ENCODE measurements around the gene PLD1.
"Not testable (repeated sequence)": the region's sequence is repeated elsewhere in the genome, so short reads cannot be mapped to it uniquely, and the experiment has no call there.

The PLD1 gene

DNA sequence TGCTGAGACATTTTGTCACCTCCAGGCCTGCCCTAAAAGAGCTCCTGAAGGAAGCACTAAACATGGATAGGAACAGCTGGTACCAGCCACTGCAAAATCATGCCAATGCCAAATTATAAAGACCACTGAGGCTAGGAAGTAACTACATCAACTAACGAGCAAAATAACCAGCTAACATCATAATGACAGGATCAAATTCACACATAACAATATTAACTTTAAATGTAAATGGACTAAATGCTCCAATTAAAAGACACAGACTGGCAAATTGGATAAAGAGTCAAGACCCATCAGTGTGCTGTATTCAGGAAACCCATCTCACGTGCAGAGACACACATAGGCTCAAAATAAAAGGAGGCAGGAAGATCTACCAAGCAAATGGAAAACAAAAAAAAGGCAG lies 183.5 kb downstream of the PLD1 start:
- DNase-seq (ENCODE audit: low read depth in 1 of 2, low spot score in 1 of 2): not testable (repeated sequence)

GRCh38 chr3:171622126-171622525 lies 188.2 kb downstream of the PLD1 start:
- no peak for DNase-seq (ENCODE audit: low read depth in 1 of 2, low spot score in 1 of 2)

- DNase-seq (ENCODE audit: low read depth in 1 of 2, low spot score in 1 of 2): no peak
Observed at GRCh38 chr3:171620825-171621434, 189.4 kb downstream of the PLD1 start.

DNA sequence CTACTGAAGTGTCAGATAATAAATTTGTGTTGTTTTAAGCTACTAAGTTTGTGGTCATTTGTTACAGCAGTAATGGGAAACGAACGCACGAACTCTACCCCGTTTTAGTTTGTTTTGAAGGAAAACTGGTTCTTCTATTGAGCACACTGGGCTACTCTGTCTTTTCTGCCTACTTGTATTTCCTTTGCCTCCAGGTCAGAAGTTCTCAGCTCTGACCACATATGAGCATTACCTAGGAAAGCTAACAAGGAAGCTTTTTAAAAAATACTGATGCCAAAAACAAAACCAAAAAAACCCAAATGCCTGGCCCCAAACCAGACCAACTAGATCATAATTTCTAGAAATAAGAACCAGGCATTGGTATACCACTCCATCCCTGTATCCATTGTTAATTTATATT lies 193.5 kb downstream of the PLD1 start:
- DNase-seq (ENCODE audit: low read depth in 1 of 2, low spot score in 1 of 2): no peak

GRCh38 chr3:171615686-171616085 lies 194.6 kb downstream of the PLD1 start:
- no peak for DNase-seq (ENCODE audit: low read depth in 1 of 2, low spot score in 1 of 2)

DNA sequence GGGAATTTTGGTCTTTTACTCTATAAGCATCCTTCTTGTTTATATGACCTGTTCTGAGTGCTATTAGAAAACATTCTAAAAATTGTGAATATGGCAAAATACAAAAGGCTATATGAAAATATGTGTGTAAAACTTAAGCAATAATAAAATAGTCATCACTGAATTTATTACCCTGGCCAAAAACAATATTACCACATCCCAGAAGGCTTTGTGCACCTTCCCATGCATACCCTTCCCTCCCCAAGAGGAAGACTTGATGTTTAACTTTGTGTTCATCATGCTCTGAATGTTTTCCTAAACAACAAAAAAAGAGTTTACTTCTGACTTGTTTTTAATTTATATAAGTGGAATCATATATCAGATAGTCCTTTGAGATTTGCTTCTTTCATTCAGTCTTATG lies 195.0 kb downstream of the PLD1 start:
- DNase-seq (ENCODE audit: low read depth in 1 of 2, low spot score in 1 of 2): no peak

DNA sequence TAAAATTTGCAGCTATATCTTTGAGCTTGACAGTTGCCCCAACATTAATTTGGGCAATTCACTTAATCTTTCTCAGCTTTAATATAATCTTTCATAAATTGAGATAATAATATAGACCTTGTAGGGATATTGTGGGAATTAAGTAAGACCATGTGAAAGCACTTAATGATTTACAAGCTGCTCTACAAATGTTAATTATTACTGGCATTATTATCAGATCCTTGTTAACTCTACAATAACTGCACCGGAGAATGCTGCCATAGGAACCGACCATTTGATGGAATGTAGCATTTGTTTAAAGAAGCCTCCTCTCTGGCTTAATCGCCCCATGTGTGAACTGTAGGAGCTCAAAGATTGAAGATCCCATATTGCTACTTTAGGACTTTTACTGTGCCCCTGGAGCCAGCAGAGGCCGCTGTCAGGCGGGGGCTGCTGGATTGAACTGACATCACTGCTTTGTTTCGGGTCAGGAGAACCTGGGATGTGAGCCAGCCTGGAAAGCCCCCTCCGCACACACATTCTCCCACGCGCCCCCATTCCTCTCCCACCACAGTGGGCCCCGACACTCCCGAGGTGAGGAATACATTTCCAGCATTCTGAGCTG lies 195.9 kb downstream of the PLD1 start:
- DNase-seq (ENCODE audit: low read depth in 1 of 2, low spot score in 1 of 2): no peak

DNA sequence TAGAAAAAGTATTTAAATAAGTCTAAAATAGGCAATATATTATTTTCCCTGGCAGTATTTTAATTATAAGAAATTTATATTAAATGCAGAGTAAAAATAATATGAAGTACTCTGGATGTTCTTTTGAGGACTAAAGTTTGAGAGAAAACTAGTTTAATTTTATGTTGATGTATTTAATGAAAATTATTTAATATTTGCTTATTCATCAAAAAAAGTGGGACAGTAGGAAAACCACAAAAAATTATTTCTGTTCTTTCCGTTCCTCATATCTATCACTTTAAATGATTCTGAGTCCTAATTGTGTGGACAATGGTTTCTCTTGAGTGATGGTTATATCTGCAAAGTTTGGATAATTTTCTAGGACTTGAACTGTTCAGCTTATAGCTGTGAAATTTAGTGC lies 202.8 kb downstream of the PLD1 start:
- no peak for DNase-seq (ENCODE audit: low read depth in 1 of 2, low spot score in 1 of 2)

DNA sequence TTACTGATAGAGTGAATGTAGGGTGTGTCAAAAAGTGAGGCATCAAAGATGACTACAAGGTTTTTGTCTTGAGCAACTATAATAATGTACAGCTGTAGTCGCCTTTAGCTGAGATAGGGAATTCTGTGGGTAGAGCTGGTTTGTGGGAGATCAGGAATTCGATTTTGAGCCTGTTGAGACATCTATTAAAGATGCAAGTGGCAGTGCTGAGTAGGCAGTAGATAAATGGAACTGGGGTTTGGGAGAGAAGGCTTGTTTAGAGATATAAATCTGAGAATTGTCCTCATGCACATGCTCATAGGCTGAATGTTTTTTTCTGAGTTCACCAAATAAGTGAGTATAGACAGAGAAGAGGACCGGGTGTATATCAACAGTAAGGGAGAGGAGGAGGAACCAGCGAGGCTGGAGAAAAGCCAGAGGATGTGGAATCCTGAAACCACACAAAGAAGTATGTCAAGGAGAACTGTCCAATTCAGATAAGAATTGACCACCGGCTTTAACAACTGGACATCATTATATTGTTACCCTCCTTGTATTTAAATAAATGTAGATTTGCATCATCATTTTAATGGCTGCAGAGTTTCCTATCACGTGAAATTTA lies 204.0 kb downstream of the PLD1 start:
- DNase-seq (ENCODE audit: low read depth in 1 of 2, low spot score in 1 of 2): no peak

- DNase-seq (ENCODE audit: low read depth in 1 of 2, low spot score in 1 of 2): no peak
Observed at GRCh38 chr3:171604370-171604769, 205.9 kb downstream of the PLD1 start.

GRCh38 chr3:171602072-171602471 lies 208.2 kb downstream of the PLD1 start:
- DNase-seq (ENCODE audit: low read depth in 1 of 2, low spot score in 1 of 2): no peak

DNA sequence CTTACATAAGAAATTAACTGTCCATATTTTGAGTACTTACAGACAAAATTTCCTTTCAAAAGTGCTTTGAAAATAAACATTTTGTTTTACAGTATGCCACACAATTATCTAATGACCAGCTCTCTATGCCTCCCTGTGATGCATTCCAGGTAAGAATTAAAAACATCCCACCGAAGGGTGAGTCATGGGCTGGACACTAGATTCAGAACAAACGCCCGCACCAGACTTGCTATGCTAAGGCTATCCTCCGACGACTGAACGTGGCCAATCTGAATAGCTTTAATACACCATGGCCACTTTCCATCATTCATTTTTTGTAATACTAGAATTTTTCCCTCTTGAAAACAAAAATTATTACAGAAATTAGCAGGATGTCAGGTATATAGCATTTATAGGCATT lies 210.3 kb downstream of the PLD1 start:
- no peak for DNase-seq (ENCODE audit: low read depth in 1 of 2, low spot score in 1 of 2)

GRCh38 chr3:171598990-171599389 lies 211.3 kb downstream of the PLD1 start:
- DNase-seq (ENCODE audit: low read depth in 1 of 2, low spot score in 1 of 2): no peak

- no peak for DNase-seq (ENCODE audit: low read depth in 1 of 2, low spot score in 1 of 2)
Observed at GRCh38 chr3:171592786-171593185, 217.5 kb downstream of the PLD1 start.

- no peak for DNase-seq (ENCODE audit: low read depth in 1 of 2, low spot score in 1 of 2)
Observed at GRCh38 chr3:171591070-171591469, 219.2 kb downstream of the PLD1 start.

DNA sequence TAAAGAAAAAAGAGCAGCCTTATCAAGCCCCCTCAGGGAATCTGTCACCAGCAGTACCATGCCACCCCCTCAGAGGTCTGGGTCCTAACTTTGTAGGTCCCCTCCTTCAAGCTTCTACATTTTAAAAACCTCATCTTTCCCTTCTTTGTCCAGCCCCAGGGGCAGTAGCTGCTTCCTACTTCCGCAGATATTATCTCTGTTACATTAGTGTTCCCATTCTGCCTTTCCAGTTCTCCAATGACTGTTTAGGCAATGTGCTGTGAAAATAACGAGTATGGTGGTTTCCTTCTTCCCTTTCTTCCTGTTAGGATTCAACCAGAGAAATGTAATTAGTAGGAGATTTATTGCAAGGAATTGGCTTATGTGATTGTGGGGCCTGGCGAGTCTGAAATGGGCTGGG lies 224.0 kb downstream of the PLD1 start:
- DNase-seq (ENCODE audit: low read depth in 1 of 2, low spot score in 1 of 2): no peak

GRCh38 chr3:171585039-171585438 lies 225.2 kb downstream of the PLD1 start:
- no peak for DNase-seq (ENCODE audit: low read depth in 1 of 2, low spot score in 1 of 2)

DNA sequence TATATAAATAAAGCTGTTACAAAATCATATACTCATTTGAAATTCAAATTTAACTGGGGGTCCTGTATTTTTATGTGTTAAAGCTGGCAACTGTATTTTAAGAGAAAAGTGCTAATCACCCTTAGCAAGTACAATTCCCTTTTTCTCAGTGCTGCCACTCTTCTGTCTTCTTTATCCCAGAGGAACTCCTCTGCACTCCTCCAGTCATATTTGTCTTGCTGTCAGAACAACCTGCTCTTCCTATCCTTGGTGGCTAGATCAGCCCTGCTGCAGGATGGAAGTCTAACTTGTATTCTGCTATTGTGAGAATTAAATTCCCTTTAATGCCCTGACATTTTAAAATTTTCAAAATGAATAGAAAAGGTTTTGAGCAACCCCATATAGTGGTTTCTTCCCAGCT lies 226.2 kb downstream of the PLD1 start:
- DNase-seq (ENCODE audit: low read depth in 1 of 2, low spot score in 1 of 2): no peak

GRCh38 chr3:171574556-171575240 lies 235.6 kb downstream of the PLD1 start:
- DNase-seq (ENCODE audit: low read depth in 1 of 2, low spot score in 1 of 2): no peak

DNA sequence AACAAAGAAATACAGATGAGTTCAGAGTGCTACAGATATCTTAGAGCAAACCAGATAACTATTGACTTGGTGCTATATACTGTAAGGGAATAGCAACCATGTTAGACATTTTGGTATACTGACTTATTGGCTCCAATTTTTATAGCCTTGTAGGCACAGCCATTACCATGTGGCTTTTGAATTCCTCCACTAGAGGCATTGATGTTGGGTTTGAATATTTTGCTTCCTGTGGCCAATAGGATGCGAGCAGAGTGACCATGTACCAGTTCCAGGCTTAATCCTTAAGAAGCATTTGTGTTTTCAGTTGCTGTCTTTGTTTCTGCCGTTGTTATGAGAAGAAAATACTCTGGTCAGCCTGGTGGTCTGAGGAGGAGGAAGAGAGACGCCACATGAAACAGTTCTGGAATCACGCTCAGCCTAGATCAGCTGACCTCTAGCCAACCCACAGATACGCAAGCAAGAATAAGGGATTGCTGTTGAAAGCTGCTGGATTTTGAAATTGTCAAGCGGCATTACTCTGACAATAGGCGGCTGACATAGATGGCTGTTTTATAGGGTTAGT lies 240.6 kb downstream of the PLD1 start:
- DNase-seq (ENCODE audit: low read depth in 1 of 2, low spot score in 1 of 2): no peak

- no peak for DNase-seq (ENCODE audit: low read depth in 1 of 2, low spot score in 1 of 2)
Observed at GRCh38 chr3:171568766-171569165, 241.5 kb downstream of the PLD1 start.

DNA sequence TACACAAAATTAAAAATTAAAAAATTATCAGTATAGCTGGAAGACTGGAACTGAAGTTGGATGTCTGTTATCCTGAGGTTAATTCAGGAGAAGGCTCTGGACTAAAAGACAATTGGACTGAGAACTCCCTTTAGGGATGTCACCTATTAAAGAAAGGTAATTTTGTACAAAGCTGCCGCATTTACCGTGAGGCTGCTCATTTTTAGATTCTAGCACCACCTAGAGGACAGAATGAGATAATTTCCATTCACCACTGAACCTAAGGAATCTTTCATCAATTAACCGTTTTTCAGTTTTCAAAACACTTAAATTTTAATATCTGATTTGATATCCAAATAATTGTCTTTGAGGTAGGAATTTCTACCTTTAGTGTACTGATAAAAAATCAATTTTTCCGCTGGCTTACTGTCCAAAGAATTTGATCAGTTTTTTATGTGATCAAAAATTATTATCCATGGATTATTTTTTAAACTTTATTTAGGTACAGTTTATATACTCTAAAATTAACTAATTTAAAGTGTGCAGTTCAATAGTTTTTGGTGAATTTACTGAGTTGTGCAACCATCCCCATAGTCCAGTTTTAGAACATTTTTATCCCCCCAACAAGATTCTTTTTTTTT lies 243.4 kb downstream of the PLD1 start:
- DNase-seq (ENCODE audit: low read depth in 1 of 2, low spot score in 1 of 2): no peak

Measured in activated T-helper 1 cell treated with anti-CD3 and anti-CD28 coated beads, Interleukin-2, amount 50 U/mL, for 16 hours (primary cell).